Esophagus (tissue), 2 donors: ENCODE results near the gene TUBAL3. TPM values are rescaled to one million over a fixed set of nuclear protein-coding genes. Genes with fewer than 3 reads are reported as not detected.

Experiments
- H3K27ac ChIP-seq, 2 donors: one replicate each; pipeline ENCODE4 v1.5.1; 2013; ENCODE audit warnings: low read depth in 2 of 2, mild to moderate bottlenecking in 2 of 2, inconsistent platforms in 1 of 2, low read length in 1 of 2, moderate library complexity in 1 of 2
- H3K27me3 ChIP-seq, 2 donors: one replicate each; pipeline ENCODE4 v1.6.1; 2013; ENCODE audit warnings: low read length in 2 of 2, control low read depth in 1 of 2, mild to moderate bottlenecking in 1 of 2; ENCODE audit not compliant: insufficient read depth in 2 of 2, control insufficient read depth in 1 of 2
- H3K36me3 ChIP-seq, 2 donors: one replicate each; pipeline ENCODE4 v1.6.1; 2013; ENCODE audit warnings: low read length in 1 of 2; ENCODE audit not compliant: control insufficient read depth in 2 of 2, insufficient read depth in 2 of 2
- H3K4me1 ChIP-seq, 2 donors: one replicate each; pipeline ENCODE4 v1.6.1; 2013; ENCODE audit warnings: low read length in 1 of 2; ENCODE audit not compliant: control insufficient read depth in 2 of 2, insufficient read depth in 2 of 2
- H3K4me3 ChIP-seq, 2 donors: one replicate each; pipeline ENCODE4 v1.5.1; 2013; ENCODE audit warnings: low read length in 2 of 2, mild to moderate bottlenecking in 2 of 2, low read depth in 1 of 2, moderate library complexity in 1 of 2
- H3K9me3 ChIP-seq, 2 donors: one replicate each; pipeline ENCODE4 v1.6.1; 2013; ENCODE audit warnings: mild to moderate bottlenecking in 2 of 2, low read depth in 1 of 2, low read length in 1 of 2, moderate library complexity in 1 of 2; ENCODE audit not compliant: control insufficient read depth in 2 of 2, insufficient read depth in 1 of 2
- WGBS, 2 donors: extraction: QIAGEN DNeasy Blood & Tissue Kit; methylation state at CpG; one replicate each; pipeline ENCODE4 v1.1.7; 2013; 5-methylcytosine and 5-hydroxymethylcytosine counted together
- polyA plus RNA-seq, 2 donors: library from polyadenylated mRNA; stranded (reverse); fragments of 200-250 nt; gene quantifications; one replicate each; pipeline ENCODE4 v1.2.3, GENCODE V29; 2013
- donor health status: healthy with polysubstance abuse.
- donor health status: Bipolar disorder and iron deficiency.

The TUBAL3 gene
- polyA plus RNA-seq, 2 donors = 0.05 to 0.20 TPM

DNA sequence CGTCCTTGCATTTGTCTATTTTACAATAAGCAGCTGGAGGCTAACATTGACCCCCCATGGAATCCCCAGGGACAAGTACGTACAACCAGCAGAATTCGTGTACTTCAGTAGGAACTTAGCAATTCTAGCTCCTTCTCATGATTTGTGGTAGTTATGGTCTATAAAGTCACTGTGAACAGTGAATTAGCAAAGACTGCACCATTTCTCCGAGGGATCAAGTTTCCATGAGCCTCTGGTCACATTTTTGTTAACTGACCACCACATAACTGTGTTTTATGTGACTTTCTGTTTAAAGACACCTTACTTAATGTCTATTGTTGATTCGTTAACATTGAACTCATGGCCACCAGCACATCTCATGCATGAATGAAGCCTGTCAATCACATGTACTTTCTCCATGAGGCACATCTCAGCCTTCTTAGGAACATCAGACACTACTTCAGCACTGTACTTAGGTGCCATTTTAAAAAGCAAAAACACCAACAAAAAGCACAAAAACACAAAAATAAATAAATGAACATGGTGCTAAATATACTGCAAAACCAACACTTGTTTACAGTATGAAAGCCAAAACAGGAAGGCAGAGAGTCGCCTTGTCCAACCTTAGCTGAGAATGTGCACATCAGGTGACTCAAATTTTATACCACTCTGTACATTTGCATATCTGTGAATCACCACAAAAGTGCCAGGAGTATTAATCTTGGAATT lies 48.9 kb downstream of the TUBAL3 start:
- Histone ChIP-seq H3K27ac (no peak overlapping the region), H3K9me3 (no peaks in the 10 kb centered on the region), H3K4me3 (no peak overlapping the region), H3K27me3 (peaks cover 0 to 2% of the 10 kb centered on the region in 2 donors), H3K4me1 (no peaks in the 10 kb centered on the region), H3K36me3 (no peaks in the 10 kb centered on the region)
- WGBS, 2 donors = 80 to 88% methylated on average over 6 of the region's 6 CpGs

DNA sequence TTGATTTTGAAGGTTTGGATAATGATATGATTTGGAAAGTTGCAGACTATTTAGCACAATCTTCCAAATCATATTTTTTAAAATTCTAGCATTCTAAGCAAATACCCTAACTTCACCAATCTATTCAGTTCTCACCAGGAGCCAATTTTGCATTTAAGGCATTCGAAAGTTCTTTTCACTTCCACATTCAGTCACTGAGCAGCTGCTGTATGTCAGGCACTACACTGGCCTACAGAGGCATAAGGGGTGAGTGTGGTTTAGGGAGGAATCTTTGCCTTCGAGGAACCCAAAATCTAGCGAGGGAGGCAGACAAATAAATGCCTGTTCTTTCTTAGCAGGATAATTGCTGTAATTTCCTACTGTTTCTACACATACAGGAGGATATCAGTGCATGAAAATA lies 50.6 kb downstream of the TUBAL3 start:
- Histone ChIP-seq H3K9me3 (no peaks in the 10 kb centered on the region), H3K4me1 (no peaks in the 10 kb centered on the region), H3K36me3 (no peaks in the 10 kb centered on the region), H3K27ac (no peak overlapping the region), H3K27me3 (no peaks in the 10 kb centered on the region), H3K4me3 (no peak overlapping the region)
- WGBS, 2 donors = 44 to 79% methylated on average over 3 of the region's 3 CpGs

DNA sequence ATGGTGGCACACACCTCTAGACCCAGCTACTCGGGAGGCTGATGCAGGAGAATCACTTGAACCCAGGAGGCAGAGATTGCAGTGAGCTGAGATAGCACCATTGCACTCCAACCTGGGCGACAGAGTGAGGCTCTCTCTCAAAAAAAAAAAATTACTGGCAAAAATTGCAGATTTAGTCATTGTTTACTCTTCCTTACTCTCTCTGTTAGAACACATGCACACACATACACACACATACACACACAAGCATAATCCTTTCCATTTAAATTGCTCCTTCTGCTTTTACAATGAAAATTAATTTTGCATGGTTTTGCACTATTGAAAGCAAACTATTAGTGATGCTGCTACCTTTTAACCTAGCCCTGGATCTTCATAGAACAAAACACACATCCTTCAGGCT lies 55.3 kb downstream of the TUBAL3 start:
- no peaks in the 10 kb centered on the region for H3K36me3 ChIP-seq
- H3K9me3 ChIP-seq = no peaks in the 10 kb centered on the region
- WGBS, 2 donors = 52 to 65% methylated on average over 2 of the region's 2 CpGs
- no peaks in the 10 kb centered on the region for H3K27me3 ChIP-seq
- no peak overlapping the region for H3K27ac ChIP-seq
- no peaks in the 10 kb centered on the region for H3K4me1 ChIP-seq
- H3K4me3 ChIP-seq = no peak overlapping the region

DNA sequence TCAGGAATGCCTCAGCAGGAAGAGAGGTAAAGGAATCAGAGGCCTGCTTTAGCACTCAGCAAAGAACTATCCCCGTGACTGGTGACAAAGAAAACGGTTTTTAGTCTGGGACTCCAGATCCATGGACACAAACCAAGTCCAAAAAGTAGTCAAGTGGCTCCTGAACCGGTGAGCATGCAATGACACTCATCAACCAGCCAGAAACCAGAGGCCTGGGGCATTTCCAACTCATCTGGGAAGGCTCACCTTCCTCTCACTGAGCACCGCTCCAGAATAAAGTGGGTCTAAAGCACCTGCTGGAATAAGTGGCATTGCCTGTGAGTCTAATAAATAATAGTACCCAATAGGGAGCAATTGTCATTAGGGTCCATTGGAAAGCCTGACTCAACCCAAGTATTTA lies 57.7 kb downstream of the TUBAL3 start:
- Histone ChIP-seq H3K9me3 (no peaks in the 10 kb centered on the region), H3K4me3 (no peak overlapping the region), H3K4me1 (no peaks in the 10 kb centered on the region), H3K27ac (no peak overlapping the region), H3K36me3 (no peaks in the 10 kb centered on the region), H3K27me3 (no peaks in the 10 kb centered on the region)
- 68 to 74% methylated on average over 4 of the region's 4 CpGs for WGBS, 2 donors

DNA sequence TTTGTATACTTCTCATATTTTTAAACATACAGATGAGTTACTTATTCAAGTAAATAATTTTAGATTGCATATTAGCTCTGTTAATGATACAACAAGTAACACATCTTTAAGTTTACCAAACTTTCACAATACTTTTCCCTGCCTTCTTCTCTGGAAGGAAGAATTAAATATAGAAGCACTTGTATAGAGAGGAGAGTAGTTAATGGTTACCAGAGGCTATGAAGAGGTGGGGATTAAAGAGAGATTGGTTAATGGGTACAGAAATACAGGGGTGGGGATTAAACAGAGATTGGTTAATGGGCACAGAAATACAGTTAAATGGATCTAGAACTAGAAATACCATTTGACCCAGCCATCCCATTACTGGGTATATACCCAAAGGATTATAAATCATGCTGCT lies 59.9 kb downstream of the TUBAL3 start:
- H3K9me3 ChIP-seq = no peaks in the 10 kb centered on the region
- H3K27ac ChIP-seq = no peak overlapping the region
- H3K4me1 ChIP-seq = no peaks in the 10 kb centered on the region
- no peak overlapping the region for H3K4me3 ChIP-seq
- H3K36me3 ChIP-seq = no peaks in the 10 kb centered on the region
- no peaks in the 10 kb centered on the region for H3K27me3 ChIP-seq

DNA sequence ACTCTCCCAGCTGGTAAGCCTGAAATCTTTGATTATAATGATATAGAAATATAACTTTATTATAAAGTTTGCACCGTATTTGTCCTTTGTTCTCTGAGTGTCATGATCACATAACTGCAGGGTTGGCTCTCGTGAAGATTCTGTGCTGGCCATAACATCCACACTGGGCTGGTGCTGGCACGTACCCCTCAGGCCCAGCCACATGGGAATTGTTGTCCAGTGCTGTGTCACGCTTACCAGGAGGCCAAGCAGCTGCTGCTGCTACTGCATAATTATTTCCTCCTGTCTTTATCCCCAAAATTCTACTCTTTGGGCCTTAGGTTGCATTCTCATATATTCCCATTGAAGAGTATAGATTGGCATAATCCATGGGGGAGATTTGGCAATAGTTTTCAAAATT lies 60.6 kb downstream of the TUBAL3 start:
- 80 to 91% methylated on average over 4 of the region's 4 CpGs for WGBS, 2 donors

DNA sequence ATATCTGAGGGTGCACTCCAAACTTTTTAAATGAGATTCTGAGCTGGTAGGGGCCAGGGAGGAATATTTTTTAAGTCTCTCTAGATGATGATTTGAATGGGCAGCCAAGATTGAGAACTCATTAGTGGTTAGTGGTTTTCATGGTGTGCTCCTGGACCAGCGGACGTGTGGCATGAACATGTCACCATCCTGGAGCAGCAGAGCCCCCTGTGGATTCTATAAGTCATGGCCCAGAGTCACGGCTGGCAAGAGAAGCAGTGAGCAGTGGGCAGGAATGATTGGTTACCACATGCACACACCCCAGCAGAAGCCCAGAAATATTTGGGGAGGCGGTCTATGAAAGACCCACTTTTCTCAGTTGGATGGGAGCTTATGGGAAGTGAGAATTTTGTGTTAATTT lies 61.1 kb downstream of the TUBAL3 start:
- Histone ChIP-seq H3K36me3 (no peaks in the 10 kb centered on the region), H3K27ac (no peak overlapping the region), H3K4me3 (no peak overlapping the region), H3K27me3 (no peaks in the 10 kb centered on the region), H3K4me1 (no peaks in the 10 kb centered on the region), H3K9me3 (no peaks in the 10 kb centered on the region)
- 69 to 76% methylated on average over 4 of the region's 4 CpGs for WGBS, 2 donors

More for the DNA sequence above, 60.6 kb downstream of the TUBAL3 start:
- H3K36me3 ChIP-seq = no peaks in the 10 kb centered on the region
- no peaks in the 10 kb centered on the region for H3K4me1 ChIP-seq
- H3K27me3 ChIP-seq = no peaks in the 10 kb centered on the region
- no peaks in the 10 kb centered on the region for H3K9me3 ChIP-seq
- H3K27ac ChIP-seq = no peak overlapping the region
- no peak overlapping the region for H3K4me3 ChIP-seq

Other genes starting within 250 kb of the TUBAL3 start
- not detected for gene AKR1C8, start 219.7 kb downstream of the TUBAL3 start, polyA plus RNA-seq
- not detected for gene AKR1C4, start 208.0 kb downstream of the TUBAL3 start, polyA plus RNA-seq
- gene UCN3, start 39.9 kb downstream of the TUBAL3 start, polyA plus RNA-seq = not detected
- gene NET1, start 7.7 kb upstream of the TUBAL3 start, polyA plus RNA-seq = 10 to 100 TPM; 41.5 to 52.0 TPM
- 100 to 1,000 TPM in 1 of 2 donors, 10 to 100 TPM in 1; 75.9 to 185 TPM for gene CALML5, start 94.7 kb upstream of the TUBAL3 start, polyA plus RNA-seq
- gene CALML3, start 120.1 kb upstream of the TUBAL3 start, polyA plus RNA-seq = 100 to 1,000 TPM; 224 to 330 TPM